Activated CD4-positive, alpha-beta T cell treated with anti-CD3 and anti-CD28 coated beads, Interleukin-2, amount 50 U/mL, for 4 hours (primary cell): ENCODE results near the gene PRDM15.

Source experiments
- DNase-seq, 2 experiments: peaks; one replicate each; pipeline ENCODE4 v3.0.0-alpha.2; 2020

Gene PRDM15

DNA sequence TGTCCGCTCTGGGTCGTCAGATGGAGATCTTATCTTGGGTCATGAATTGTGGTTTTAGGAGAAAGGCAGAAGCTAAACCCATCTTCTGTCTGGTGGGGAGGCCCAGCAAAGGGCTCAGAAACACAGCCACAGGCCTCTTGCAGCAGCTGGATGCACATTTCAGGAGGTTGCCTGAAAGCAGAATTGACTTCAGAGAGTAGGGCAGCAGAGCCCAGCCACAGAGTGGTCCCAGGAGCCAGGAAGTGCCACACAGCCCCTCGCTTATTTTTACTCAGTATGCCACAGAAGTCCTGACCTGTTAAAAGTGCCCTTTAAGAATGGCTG lies 104.0 kb downstream of the PRDM15 start:
- no peak for DNase-seq

- DNase-seq = no peak
Measured at GRCh38 chr21:41774467-41775148, 104.5 kb downstream of the PRDM15 start.

DNA sequence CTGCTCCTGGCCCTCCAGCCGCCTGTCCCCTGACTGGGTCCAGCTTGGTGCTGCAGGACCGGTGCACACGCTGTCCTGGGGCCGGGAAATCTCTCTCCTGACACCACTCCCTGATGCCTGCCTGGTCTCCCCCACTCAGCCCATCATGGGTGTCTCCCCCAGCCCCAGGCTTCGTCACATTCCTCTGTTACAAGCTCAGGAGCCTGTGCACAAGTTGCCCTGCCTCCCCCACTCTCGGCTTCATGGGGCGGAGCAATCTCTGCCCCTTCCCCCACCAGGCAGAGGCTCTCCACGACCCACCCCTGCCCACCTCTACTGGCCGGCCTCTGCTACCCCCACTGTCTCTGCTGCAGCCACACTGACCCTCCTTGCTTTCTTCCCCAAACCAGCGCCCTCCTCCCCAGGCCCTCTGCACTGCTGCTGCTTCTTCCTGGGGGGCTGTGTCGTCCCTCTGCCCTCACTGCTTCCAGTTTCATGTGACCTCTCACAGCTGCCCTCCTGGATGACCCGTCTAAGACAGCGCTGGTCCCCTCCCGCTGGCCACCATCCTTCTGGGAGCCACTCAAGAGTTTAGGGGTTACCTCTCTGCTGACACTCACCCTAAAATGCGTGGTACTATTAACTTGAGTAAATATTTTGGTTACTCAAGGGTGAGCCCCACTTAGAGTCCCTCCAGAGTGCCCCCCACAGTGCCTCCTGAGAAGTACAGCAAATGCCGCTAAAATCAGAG lies 106.6 kb downstream of the PRDM15 start:
- no peak for DNase-seq

DNA sequence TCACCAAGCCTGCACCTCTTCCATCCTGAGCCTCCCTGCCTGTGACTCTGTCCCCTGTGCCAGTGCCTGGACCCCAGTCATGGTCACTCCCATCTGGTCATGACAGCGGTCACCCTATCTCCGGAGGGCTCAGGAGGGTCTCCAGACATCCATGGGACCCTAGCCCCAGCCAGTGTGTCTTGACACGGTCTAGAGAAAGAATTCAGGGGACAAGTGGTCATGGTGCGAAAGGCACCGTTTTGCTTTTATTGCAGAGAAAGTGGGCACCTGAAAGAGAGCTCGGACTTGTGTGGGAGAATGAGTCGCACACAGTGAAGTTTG lies 107.6 kb downstream of the PRDM15 start:
- DNase-seq = no peak

DNA sequence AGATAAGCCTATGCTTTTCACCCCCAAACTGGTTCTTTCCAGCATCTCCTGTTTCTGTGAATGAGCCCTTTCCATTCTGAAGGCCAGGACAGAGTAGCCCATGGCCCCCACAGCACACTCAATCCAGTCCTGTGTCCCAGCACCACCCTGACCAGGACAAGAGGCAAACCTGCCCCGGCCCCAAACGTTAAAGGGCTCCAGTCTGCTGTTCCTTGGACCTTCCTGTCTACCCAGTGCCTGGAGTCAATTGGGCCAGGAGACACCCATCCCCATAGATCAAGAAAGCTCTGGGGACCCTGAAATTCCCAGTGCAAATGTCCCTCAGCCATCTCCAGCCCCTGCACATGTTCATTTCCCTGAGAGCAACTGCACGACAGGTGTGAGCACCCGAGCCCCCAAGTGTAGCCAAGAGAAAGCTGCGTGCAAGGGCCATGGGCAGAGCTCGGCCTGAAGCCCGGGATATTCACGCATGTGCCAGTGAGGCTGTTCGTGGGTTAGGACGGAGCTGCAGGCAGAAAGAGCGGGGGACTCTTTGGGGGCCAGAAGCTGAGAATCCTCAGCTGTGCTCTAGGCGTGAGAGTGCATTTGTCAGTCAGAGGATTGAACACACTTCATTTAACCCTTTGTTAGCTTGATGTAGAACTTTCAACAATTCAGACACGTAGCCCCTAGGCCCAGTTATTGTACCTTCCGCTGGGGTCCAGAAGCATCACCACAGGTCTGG lies 108.1 kb downstream of the PRDM15 start:
- DNase-seq = no peak

DNA sequence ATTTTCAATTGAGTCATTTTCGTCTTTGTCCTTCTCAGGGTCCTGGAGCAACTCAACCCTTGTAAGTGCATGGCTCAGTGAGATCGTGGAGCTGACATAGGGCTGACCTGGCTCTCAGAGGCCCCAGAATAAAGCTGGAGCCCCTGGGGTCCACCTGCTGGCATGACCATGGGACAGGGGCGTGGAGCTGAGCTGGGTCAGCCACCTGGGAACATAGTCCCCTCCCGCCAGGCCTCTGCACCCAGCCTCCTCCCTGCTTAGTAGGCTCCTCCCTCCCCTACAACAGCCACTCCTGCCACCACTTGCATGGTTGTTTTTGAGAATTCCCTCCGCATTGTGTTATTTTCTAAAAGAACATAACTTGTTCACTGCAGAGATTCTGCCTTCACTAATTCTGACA lies 109.2 kb downstream of the PRDM15 start:
- no peak for DNase-seq

DNA sequence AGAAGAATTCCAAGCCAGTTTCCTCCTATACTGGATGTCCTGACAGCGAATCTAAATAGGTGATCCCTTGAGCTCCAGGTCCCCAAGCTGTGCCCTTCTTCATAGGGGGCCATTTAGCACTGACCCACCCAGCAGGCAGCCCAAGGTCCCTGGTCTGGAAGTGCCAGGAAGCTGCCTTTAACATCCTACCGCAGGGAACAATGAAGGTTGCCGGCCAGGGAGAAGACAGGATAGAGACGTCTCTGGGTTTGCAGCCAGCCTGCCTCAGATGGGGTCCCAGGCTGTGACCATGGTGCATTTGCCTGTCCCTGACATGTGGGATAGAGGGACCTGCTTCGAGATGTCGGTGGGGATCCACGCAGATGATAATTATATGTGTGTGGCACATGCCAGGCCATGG lies 109.6 kb downstream of the PRDM15 start:
- DNase-seq = no peak

DNA sequence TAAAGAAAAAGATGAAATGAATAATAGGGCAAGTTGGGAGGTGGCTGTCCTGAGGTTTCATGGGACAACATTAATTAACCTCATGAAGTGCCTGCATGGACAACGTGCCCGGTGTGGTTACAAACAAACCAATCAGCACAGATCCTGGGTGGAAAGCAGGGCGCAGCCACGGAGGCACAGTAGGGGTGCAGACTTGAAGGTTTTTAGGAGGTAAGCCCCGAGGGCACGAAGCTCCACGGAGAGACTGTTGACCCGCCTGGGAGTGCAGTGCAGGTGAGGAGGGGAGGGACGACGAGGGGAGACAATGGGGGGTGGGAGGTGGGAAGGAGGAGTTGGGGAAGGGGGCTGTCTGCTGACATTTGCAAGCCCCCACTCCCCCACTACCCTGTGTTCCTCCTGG lies 110.0 kb downstream of the PRDM15 start:
- DNase-seq = no peak

DNA sequence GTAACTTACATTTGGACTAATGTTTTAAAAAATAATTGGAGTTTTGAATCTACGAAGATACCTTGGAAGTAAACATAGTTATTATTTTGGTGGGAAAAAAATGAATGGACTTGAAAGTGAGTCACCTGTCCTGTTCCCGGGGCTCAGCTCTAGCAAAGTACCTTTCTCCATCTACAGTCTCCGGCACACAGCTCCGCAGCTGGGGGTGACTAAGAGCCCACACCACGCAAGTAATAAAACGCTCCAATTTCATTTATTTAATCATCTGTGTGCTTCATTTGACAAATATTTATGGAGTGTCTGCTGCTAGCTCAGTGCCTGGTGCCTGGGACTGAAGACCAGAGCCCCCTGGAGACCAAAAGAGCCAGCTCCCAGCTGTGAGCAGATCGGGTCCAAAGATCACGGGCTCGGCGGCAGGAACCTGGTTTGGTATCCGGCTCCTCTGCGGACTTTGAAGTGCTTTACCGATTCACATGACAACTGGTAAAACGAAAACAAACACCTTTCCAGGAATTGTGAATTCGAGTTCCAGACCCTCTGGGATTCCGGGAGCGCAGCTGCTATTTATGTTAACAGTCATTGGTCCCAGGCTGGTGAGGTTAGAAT lies 110.6 kb downstream of the PRDM15 start:
- no peak for DNase-seq

DNA sequence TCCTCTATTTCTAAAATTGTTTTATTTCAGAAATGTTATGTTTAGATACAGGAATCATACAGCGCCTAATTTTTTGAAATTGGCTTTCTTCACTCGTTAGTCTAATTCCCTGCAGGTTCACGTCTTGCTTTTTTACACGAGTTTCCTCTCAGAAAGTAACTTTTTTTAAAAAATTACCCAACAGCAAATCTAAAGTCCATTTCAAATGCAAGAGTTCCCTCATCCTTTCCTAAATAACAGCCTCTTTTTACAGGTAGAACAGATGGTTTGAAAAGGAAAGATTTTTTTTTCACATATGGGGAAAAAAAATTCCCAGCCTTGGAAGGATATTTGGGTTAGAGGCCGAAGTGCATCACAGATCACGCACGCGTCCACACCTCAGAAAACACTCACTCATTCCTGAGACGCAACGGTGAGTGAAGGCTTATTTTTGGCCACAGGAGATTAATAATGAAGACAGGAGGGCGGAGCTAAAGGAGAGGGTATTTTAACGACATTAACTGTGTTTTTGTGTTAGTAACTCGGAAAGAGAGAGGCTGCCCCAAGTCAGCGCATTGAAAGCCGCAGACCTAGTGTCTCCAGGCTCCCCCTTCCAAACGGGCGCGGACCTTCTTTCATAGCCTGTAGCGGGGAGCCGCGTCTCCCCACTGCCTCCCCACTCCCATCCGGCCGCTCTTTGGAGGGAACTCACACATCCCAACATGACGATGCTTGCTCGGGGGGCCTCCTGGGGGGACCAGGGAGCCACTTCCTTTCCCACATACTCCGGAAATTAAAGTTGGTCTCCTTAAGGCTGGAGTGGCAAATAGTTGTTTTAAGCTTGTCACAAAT lies 111.3 kb downstream of the PRDM15 start:
- peak in 1 of 2 experiments; percentile 7 for DNase-seq

- peak; percentile 55 to 59 for DNase-seq
Measured at GRCh38 chr21:41766883-41767605, 112.1 kb downstream of the PRDM15 start, which contains the start of gene RIPK4. TSS of gene RIPK4 (minus strand) at chr21:41767052. CDS start at chr21:41767041, 11 bp downstream.

DNA sequence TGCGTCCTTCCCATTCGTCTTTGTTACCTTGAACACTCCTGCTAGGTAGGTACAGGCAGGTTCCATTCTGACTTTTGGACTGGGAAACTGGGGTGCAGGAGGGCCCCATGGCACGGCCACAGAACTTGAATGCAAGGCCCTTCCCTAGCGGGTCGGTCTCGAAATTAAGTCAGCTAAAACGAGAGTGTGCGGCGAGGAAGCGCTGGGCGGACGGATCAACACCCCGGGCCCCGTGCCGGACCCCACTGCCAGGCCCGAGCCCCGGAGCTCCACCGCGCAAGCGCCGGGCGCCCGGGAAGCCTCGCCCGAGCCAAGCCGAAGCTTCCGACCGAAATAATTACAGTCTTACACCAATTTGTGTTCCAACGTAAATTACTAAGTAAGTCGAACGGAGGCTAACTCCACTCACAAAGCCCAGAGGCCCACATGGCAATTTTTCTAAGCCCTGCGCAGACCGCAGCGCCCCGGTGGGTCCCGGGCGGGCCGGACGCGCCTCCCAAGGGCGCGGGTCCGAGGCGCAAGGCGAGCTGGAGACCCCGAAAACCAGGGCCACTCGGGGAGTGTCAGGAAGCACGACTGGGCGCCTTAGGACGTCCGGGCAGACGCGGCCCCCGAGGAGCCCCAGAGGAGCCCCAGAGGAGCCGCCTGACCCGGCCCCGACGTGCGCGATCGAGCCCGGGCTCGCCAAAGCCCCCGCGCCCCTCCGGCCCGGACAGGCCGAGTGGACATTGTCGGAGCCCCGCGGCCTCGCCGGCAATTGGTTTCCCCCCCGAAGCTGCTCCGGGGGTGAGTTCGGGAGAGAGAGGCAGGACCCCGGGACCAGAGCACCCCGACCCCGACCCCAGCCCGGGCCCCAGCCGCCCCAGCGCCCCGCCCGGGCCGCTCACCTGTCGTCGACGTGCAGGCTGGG lies 112.9 kb downstream of the PRDM15 start:
- no peak for DNase-seq

GRCh38 chr21:41765420-41765821 lies 113.7 kb downstream of the PRDM15 start:
- no peak for DNase-seq

GRCh38 chr21:41764558-41765419 lies 114.4 kb downstream of the PRDM15 start:
- DNase-seq = no peak

- no peak for DNase-seq
Measured at GRCh38 chr21:41763996-41764395, 115.1 kb downstream of the PRDM15 start.

DNA sequence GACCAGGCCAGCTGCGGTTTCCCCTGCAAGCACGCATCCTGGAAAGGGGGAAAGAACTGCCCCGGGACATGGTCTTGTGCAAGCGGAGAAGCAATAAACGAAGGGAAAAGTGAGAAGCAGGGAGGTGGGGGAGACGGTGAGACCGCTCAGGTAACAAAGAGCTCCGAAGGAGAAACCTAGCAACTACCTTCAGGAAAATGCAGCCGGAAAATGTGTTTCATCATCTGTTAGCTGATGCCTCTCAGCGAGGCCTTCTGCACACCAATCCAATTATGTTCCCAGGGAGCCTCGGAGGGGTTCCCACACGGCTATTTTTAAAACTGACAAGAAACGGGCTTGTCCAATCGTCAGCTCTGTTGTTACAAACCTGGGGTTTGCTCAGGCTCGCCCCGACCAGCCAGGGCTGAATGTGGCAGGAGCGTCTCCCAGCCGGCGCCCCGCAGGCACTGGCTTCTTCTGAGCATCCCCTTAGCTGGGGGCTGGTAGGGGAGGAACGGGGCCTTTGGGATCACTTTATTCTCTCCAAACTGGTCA lies 115.7 kb downstream of the PRDM15 start:
- DNase-seq = no peak

DNA sequence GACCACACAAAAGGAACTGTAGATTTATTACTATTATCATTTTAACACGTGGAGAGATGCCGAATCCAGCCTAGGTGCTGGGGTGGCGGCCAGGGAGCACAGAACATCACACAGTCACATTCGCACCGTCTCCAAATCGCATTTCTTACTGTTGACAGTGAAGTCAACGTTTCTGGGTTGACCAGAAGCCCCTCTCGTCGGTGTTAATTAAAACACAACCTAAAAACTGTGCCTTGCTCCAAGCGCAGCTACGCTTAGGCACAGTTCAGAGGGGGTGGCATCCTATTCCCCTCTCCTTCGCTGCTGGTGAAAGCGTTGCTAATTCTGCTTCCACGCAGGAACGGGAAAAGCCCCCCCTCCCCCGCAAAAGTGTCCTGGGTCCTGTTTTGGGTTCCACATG lies 116.4 kb downstream of the PRDM15 start:
- DNase-seq = no peak

- no peak for DNase-seq
Measured at GRCh38 chr21:41761934-41762635, 117.1 kb downstream of the PRDM15 start.
